ENCODE measurements around the gene KRTAP5-6.
"Not testable (repeated sequence)": the region's sequence is repeated elsewhere in the genome, so short reads cannot be mapped to it uniquely, and the experiment has no call there.

KRTAP5-6 gene

DNA sequence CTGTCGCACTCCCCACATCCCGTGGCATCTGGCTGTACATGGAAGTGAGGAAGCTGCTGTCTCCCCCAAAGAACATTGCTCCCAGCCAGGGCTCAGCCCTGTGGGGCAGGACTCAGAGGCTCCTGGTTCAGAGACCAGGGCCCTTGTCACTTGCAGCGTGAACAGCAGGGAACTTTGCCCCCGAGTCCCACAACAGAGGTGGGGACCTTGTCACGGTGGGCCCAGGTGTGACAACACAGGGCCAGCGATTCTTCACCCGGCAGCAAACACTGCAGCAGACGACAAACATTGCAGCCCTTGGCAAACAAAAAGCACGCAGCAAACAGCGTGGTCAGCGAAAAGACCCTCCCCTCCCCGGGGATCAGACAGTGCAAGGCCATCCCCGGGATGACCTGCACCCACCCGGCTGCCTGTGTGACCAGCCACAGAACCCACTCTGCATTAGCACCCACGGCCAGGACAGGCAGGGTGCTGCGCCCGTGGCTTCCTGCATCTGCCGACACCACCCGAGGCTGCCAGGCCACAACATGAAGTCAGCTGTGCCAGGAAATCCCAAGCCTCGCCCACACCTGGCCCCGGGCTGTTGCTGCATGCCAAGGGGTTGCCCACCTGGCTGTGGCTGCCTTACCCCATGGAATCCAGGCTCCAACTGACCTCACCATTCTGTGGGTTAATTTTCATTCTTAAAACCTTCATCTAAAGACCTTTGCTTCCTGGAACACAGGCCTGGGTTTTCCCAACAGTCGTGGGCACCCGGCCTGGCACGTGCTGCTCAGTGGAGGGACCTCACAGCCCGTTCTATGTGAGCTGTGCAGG lies 35.3 kb upstream of the KRTAP5-6 start:
- DNase-seq (ENCODE audit: extremely low read depth in 1 of 2, low read depth in 1 of 2) = not testable (repeated sequence)

DNA sequence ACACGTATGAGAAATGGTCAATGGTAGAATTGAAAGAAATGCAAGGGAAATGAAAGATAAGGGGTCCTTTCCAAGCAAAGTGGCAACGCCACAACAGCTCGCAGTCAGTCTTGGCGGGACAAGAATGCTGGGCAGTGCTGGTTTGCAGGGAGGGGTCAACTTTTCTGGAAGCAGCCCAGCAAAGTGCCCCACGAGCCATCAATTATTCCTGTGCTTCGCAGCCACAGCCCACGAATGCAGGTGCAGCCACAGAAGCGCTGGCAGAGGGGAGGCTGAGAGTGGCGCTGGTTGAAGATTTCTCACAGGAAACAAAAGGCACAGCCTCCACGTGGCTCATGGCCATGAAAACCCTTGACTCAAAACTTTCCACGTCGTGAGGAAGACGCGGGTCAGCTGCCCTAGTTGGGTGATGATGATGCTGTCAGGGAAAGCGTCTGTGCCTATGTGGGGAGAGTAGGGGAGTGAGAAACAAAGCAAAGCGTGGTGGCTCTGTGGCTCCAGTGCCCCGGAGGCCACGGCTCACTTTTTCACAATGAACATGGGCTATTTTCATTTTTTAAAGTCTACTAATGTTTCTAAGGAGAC lies 34.2 kb upstream of the KRTAP5-6 start:
- DNase-seq (ENCODE audit: extremely low read depth in 1 of 2, low read depth in 1 of 2) = not testable (repeated sequence)

DNA sequence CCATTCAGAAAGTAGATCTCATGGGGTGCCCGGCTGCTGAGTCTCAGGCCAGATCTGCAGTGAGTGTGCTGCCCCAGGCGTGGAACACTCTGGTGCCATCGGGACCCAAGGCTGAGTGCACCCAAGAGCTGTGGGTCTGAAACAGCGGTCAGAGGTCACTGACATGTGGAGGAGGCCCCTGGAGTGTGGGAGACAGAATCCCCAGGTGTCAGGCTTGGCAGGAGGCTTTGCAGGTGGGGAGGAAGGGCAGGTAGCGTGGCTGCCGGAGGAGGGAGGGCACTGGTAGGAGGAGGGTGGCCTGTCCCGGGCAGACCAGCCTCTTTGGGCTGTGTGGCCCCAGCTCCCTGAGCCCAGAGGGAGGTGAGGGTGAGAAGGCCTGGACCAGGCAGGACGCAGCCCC lies 31.7 kb upstream of the KRTAP5-6 start:
- DNase-seq (ENCODE audit: extremely low read depth in 1 of 2, low read depth in 1 of 2) = no peak

DNA sequence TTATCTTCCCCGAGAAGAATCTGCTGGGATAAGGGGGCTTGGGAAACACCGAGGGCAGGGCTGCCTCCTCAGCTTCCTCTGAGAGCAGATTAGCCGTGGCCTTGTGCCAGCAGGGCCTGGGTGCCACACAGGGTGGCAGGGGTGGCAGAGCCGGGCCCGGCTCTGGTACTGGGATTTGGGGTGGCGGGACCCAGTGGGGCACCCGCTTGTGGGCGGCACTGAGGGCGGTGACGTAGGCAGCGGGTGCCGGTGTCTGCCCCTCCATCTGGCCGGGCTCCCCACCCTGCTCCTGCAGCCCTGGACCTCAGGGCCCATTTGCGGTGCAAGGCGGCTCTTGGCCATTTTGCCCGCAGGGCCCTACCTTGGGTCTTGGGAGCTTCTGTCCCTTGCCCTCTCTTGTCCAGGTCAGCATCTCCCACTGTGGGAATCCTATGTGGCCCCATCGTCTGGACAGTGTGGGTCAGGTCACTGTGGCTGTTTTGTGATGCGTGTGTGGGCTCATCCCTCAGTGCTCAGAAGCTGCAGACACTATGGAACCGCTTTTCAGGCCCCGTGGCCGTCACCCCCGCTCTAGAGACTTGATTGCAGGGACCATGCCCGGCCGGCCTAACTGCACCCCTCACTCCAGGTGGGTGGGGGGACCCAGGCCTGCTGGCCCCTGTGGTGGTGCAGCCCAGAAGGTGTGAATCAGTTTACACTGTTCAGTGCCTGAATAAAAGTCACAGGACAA lies 29.7 kb upstream of the KRTAP5-6 start:
- DNase-seq (ENCODE audit: extremely low read depth in 1 of 2, low read depth in 1 of 2) = no peak

DNA sequence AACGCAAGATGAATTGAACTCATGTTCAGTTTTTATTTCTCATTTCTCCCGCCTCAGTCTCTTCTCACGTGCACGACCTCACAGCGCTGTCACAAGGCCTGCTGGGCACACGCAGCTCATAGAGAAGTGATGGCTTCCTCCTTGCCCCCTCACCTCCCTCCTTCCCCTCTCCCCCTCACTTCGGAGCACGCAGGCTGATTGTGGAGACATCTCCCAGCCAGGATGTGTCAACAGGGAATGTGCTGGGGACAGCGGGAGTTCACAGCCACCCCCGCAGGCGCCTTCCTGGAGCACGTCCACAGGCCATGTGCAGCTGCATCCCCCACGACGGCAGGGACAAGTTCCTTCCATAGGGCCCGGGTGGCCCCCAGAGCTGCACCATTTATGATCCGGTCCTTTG lies 29.1 kb upstream of the KRTAP5-6 start:
- DNase-seq (ENCODE audit: extremely low read depth in 1 of 2, low read depth in 1 of 2) = no peak

DNA sequence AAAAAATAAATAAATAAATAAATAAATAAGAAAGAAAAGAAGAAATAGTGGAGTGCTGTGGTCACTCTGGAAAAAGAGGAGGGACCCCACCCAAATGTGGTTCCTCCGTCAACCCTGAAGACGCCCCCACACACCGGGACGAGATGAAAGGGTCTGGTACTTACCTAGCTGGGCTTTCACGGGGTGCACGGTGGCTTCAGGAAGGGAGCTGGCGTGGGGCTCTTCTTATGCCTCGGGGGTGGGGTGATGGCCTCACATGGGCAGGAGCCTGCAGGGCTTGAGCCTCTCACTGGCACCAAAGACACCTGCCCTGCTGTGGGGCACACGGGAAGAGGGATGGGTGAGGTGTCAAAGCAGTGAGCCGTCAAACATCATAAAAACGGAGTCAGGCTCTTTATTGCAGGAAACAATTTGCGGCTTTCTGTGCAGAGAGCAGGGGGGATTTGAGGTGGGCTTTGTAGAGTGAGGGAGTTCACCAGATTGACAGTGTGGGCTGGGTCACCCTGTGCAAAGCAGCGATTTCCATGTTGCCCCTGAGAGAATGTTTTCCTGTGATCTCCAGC lies 28.0 kb upstream of the KRTAP5-6 start:
- DNase-seq (ENCODE audit: extremely low read depth in 1 of 2, low read depth in 1 of 2) = no peak

DNA sequence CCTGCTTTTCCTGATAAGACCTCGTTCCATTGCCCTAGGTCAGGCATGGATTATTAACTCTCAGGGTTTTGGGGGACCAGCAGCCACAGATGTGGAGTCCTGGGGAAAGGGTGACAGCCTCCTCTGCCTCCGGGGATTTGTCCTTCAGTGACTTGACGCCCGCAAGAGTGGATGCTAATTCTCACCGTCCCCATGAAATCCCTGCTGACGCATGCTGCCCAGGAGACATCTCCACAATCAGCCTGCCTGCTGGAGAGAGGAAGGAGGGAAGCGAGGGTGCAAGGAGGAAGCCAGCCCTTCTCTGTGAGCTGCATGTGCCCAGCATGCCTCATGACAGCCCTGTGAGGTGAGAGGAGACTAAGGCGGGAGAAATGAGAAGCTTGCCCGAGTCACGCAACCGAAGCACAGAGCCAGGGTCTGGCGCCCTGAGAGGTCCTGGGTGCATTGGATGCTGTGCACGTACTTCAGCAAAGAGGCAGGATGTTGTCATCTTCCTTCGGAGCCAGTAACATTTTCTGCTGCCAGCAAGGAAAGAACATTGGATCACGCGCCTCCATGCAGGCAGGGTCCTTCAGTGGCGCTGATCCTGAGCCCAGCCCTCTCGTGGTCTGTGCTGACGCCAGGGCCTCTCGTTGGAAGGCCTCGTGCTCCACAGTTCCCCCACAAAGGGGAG lies 27.3 kb upstream of the KRTAP5-6 start:
- DNase-seq (ENCODE audit: extremely low read depth in 1 of 2, low read depth in 1 of 2) = no peak

DNA sequence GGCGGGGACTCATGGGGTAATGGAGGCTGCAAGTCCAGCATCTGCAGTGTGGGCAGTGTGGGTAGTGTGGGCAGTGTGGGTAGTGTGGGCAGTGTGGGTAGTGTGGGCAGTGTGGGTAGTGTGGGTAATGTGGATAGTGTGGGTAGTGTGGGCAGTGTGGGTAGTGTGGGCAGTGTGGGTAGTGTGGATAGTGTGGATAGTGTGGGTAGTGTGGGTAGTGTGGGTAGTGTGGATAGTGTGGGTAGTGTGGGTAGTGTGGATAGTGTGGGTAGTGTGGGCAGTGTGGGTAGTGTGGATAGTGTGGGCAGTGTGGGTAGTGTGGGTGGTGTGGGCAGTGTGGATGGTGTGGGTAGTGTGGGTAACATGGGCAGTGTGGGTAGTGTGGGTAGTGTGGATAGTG lies 26.5 kb upstream of the KRTAP5-6 start:
- DNase-seq (ENCODE audit: extremely low read depth in 1 of 2, low read depth in 1 of 2) = not testable (repeated sequence)

DNA sequence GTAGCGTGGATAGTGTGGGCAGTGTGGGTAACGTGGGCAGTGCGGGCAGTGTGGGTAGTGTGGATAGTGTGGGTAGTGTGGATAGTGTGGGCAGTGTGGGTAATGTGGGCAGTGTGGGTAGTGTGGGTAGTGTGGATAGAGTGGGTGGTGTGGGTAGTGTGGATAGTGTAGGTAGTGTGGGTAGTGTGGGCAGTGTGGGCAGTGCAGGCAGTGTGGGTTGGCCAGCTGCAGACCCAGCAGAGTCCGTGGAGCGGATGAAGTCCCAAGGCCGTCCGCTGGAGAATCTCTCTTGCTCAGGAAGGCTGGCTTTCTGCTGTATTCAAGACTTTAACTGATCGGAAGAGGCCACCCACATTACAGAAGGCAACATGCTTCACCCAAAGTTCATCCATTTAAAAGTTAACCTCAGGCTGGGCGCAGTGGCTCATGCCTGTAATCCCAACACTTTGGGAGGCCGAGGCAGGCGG lies 26.1 kb upstream of the KRTAP5-6 start:
- DNase-seq (ENCODE audit: extremely low read depth in 1 of 2, low read depth in 1 of 2) = no peak

DNA sequence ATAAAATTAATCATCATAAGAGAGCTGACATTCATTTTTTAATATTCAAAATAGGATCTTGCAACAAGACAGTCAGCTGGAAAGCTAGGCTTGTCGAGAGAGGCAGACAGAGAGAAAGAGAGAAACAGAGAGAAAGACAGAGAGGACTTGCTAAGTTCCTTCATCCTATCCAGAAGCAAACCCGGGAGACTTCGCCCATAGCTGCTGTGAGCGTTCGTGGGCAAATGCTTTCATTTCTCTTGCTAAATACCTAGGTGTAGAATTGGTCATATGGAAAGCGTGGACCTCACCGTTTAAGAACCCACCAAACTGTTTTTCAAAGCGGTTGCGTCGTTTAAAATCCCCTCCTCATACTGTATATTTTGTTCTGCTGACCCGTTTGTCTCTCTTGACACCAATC lies 25.3 kb upstream of the KRTAP5-6 start:
- DNase-seq (ENCODE audit: extremely low read depth in 1 of 2, low read depth in 1 of 2) = no peak

DNA sequence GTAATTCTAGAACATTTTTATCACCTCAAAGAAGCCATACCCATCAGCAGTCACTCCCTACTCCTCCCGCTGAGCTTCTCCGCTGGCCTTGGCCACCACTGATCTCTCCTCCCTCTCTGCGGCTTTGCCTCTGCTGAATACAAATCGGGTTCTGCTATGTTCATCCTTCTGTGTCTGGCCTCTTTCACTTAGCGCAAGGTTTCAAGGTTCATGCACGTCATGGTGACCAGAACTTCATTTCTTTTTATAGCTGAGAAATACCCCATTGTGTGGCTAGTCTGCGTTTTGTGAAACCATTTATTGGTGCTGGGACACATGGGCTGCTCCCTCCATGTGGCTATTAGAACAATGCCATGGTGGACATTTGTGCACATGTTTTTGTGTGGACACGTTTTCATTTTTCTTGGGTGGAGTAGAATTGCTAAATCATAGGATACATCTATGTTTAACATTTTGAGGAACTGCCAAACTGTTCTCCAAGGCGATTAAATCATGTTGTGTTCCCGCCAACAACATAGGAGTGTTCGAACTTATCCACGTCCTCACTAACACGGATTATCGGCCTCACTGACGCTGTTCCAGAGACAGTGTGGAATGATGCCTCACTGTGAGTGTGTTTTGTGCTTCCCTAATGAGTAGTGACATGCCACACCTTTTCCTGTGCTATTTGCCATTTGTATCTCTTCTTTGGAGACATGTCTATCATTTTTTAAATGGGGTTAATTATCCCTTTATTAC lies 24.2 kb upstream of the KRTAP5-6 start:
- no peak for DNase-seq (ENCODE audit: extremely low read depth in 1 of 2, low read depth in 1 of 2)

DNA sequence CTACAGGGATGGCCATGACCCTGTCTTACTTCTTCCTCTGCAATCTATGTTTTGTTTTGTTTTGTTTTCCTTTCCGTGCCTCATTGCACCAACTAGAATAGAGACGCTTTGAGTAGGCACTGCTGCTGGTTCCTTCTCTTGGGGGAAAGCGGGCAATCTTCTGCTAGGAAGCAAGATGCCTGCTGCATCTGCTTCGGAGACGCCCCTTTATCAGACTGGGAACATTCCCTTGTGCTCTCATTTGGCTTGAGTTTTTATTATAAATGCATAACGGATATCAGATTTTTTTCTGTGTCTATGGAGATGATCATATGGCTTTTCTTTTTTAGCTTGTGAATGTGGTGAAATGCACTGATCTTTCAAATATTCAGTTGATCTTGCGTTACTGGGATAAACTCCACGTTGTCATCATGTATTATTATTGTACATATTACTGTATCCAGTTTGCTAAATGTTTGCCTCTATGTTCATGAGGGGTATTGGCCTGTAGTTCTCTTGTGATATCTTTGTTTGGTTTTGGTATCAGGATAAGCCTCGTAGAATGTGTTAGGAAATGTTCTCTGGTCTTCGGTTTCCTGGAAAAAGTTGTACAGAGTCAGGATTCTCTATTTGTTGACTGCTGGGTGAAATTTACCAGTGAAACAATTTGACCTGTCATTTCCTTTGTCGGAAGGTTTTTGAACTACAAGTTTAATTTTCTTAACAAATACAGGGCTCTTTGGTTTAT lies 23.4 kb upstream of the KRTAP5-6 start:
- no peak for DNase-seq (ENCODE audit: extremely low read depth in 1 of 2, low read depth in 1 of 2)

DNA sequence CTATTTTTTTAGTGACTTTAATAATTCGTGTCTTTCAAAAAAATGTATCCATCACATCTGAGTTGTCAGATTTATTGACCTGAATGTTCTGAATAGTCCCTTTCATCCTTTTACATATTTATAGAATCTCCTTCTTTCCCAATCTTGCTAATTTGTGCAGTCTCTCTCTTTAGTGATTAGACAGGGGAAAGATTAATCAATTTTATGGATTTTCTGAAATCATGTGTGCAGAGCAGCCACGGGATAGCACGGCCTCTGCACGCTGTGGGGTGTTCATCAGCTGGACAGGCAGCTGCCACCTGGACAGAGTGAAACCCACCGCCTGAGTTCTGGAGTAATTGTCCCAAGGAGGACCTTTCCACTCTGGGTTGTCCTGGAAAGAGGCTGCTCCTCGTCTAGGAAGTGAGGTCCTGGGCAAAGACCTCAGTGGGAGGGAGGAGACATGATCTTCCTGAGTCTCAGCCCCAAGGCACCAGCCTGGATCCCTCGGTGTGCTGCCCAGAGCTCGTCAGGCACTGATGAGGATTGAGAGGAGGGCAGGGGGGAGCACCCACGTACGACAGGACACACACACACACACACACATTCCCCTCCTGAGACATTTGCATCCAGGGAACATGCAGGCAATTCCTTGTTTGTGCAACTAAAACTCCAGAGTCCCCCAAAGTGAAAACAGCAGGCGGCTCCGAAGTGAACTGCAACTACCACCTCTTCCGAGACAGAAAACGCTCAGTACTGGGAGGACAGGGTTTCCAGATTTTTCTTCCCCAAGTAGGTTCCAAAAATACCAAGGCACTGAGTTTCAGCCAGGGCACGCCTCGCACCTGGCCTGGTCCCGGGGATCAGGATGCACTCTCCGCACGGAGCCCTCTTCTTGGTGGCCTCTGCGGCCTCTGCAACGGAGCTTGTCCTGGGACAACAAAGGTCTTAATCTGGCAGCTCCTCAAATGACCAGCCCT lies 22.5 kb upstream of the KRTAP5-6 start:
- no peak for DNase-seq (ENCODE audit: extremely low read depth in 1 of 2, low read depth in 1 of 2)

DNA sequence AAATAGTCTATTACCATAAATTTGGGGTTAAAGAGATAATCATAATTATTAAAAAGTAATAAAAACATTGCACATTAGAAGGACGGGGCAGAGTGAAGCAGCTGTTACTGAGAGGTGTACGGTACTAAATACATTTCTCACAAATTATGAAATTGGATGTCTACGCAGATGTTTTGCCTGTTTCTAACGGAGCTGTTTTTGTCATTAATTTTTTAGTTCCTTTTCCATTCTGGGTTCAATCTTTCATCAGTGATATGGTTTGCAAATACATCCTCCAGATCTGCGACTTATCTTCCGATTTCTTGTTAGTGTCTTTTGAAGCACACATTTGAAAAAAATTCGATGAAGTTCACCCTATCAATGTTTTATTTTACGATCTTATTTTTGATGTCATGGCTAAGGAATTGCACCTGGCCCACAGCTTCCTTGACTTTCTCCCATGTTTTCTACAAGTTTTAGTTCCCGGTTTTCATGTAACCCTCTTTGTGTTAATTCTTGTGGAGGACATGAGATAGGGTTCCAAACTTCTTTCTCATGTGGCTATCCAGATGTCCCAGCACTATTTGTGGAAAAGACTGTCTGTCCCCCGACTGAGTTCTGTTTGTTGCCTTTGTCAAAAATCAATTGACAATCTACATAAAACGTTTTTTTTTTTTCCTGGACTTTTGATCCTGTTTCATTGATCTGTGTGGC lies 21.3 kb upstream of the KRTAP5-6 start:
- DNase-seq (ENCODE audit: extremely low read depth in 1 of 2, low read depth in 1 of 2) = no peak

DNA sequence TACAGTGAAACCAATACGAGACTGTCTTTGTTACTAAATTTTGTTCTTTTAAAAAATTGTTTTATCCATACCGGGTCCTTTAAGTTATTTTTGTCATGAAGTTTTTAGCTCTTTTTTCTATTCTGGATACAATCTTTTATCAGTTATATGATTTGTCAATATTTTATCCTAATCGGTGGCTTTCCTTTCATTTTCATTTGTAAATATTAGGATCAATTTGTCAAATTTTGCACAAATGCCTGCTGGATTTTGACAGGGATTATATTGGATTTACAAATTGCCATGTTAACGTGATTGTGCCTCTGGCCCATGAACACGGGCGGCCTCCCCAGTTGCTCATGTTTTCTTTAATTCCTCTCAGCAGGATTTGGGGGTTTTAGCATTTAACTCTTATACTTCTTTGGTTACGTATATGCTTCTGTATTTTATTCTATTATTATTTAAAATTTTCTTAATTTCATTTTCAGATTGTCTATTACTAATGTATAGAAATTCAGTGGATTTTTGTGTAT lies 20.7 kb upstream of the KRTAP5-6 start:
- DNase-seq (ENCODE audit: extremely low read depth in 1 of 2, low read depth in 1 of 2) = no peak

DNA sequence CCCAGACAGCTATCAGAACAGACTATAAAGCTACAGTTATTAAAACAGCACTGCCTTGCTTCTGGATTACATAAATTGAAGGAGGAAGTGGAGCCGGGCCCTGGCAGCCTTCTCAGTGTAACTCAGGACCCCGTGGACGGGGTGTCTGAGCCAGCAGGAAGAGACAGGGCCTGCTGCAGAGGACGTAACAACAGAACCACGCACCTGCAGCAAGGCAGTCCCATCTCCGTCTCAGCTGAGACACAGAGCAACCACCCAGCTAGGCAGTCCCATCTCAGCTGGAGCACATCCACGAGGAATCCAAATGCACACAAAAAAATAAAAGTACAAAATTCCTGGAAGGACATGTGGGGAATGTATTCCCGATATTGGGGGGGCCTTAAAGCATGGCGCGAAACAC lies 17.1 kb upstream of the KRTAP5-6 start:
- DNase-seq (ENCODE audit: extremely low read depth in 1 of 2, low read depth in 1 of 2) = no peak

DNA sequence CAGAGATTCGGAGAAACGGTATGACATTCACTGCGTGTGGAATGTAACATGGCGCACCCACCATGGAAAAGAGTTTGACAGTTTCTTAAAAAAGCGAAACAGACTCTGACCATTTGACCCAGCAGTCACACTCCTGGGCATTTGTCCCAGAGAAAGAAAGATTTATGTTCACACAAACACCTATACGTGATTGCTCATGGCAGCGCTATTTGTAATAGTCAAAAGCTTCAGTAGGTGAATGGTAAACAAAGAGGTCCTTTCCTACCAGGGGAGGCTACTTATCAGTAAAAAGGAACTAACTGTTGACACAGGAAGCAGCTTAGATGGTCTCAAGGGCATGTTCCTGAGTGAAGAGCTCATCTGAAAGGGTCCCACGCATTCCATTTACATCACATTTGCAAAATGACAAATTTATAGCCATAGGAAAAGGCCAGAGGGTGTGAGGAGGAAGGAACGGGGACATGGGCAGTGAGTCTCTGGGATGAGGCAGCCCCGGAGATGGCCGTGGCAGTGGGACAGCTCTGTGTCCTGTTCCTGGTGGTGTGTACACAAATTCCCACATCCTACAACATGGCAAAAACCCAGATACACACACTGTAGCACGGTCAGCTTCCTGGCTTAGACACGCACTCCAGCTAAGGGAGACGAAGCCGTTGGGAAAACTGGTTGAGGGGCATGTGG lies 14.6 kb upstream of the KRTAP5-6 start:
- DNase-seq (ENCODE audit: extremely low read depth in 1 of 2, low read depth in 1 of 2) = no peak

All from activated CD8-positive, alpha-beta memory T cell treated with anti-CD3 and anti-CD28 coated beads for 1 hour (primary cell).